ENCODE data around the gene ZBTB22.

DNA sequence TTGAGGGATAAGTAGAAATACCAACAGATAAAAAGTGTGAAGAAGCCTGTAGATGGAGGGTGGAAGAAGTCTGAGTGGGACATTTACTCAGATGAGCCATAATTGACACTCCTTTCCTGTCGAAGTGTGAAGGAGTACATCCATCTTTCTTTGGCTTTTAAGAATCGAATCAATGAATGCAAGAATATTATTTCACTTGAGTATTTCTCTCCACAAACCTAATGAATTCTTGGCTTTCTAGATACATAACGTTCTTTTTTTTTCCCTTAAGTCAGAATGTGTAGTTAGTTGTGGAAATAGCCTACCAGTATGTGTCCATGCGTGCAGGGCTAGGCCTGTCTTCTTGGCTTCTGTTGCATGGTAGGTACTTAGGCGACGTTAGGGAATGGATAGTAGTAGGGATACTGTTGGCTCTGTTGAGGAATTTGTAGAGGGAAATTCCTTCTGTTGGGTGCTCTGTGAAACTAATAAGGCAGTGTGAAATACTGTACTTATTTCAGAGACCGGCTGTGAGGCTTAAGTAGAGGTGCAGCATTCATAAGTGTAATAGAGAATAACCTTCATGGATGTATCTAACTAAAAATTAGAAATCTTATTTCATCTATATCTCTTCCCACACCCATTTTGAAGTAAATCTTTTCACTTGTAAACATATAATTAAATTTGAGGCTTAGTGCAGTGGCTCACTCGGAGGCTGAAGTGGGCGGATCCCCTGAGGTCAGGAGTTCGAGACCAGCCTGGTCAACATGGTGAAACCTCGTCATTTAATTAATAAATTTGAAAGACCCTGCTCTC, 44.2 kb downstream of the ZBTB22 start:
- TF ChIP-seq, protein P1, sequence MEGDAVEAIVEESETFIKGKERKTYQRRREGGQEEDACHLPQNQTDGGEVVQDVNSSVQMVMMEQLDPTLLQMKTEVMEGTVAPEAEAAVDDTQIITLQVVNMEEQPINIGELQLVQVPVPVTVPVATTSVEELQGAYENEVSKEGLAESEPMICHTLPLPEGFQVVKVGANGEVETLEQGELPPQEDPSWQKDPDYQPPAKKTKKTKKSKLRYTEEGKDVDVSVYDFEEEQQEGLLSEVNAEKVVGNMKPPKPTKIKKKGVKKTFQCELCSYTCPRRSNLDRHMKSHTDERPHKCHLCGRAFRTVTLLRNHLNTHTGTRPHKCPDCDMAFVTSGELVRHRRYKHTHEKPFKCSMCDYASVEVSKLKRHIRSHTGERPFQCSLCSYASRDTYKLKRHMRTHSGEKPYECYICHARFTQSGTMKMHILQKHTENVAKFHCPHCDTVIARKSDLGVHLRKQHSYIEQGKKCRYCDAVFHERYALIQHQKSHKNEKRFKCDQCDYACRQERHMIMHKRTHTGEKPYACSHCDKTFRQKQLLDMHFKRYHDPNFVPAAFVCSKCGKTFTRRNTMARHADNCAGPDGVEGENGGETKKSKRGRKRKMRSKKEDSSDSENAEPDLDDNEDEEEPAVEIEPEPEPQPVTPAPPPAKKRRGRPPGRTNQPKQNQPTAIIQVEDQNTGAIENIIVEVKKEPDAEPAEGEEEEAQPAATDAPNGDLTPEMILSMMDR (IDR thresholded peaks at IDR 0.05) = no peak
- TF ChIP-seq ZFX (IDR thresholded peaks at IDR 0.05; ENCODE audit: borderline replicate concordance) = no peak

Measured in 22Rv1 (cell line).